Putamen (tissue), 1 donor: ENCODE measurements around the gene RBP4.

ENCODE experiments used
- DNase-seq: peaks from one replicate; pipeline ENCODE4 v3.0.0-alpha.2; 2016; ENCODE audit warnings: low spot score

Gene RBP4

DNA sequence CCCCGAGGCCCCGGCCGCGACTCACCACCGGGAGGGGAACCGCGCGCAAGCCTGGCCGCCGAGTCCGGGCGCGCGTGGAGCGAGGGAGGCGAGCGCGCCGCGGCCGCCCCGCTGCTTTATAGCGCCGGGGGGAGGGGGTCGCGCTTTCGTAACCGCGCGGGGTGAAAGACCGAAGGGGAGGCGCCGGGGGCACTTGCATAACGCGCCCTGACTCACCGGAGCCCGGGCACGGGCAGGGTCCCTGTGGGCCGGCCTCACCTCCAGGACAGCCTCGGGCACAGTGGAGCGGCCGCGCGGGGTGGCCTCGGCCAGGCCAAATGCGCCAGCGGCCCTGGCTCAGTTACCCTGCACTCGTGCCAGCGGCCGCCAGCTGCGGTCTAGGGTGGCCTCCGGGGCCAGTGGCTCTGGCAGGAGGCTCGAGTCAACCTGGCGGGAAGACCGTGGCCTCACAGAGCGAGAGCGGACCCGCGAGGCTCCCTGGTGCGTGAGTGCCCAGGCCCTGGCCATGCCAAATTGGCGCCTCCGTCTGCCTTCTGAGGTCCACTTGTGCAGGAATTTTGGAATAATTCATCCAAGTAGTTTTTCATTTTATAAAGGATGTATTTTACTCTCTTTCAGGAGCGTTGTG, at the start of gene RBP4:
Gene RBP4 (minus strand): TSS at position 90 of the 628 bp plus-strand sequence. CDS start 207 bp downstream, outside the sequence.
- peak; percentile 14 for DNase-seq

DNA sequence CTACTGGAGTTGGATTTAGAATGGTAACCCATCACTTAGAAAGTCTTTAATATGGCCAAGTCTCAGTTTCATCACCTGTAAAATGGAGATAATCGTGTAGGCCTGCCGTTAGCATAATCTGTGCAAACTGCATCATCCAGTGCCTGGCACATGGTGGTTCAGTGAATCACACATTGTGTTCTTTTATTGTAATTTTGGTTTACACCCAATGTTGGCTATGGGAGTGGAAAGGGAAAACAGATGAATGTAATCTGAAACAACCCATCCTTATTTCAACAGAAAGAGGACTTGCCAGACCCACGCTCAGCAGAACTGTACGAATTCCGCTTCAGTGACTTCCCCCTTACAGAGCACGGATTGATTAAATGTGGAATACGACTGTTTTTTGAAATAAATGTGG, 38.8 kb upstream of the RBP4 start:
- DNase-seq = no peak

DNA sequence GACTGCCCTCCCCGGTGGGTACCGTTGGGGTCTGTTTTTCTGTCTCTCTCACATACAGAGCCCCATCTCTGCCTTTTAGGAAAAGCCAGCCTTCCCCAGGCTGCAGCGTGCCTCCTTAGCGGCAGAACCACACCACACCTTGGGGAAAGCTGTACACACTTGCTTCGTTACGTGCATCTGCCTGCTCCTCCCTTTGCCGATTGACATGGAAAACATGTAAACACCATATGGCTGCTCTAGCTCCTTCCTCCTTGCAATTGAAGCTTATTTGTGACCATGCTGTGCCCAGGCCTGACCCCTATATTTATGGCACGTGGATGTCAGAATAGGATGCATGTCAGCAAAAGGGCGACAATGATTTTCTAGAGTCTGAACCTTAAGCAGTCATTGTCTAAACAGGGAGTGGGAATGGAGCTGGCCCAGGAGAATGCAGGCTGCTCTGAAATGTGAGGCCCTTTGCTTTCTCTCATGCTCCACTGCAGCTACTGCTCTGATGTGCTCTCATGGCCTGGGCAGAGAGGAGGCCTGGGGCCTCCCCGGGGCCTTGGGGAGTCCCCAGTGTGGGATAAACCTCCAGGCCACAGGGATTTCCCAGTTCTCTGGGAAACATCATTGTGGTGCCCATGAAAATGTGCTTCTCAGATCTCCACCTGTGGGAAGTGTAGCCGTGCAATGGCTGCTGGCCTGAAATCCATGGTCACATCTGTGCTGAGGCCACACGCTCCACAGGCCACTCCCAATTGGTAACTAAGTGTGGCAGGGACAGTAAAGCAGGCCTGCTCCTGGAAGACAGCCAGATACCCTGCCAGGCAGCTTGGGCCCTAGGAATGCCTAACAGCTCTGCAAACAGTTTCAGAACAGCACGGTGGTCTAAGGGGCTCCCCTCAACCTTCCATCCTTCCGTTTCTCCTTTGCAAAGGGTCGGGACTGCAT, 29.9 kb upstream of the RBP4 start:
- no peak for DNase-seq

- DNase-seq = no peak
Observed at GRCh38 chr10:93629647-93630305, 28.7 kb upstream of the RBP4 start.

DNA sequence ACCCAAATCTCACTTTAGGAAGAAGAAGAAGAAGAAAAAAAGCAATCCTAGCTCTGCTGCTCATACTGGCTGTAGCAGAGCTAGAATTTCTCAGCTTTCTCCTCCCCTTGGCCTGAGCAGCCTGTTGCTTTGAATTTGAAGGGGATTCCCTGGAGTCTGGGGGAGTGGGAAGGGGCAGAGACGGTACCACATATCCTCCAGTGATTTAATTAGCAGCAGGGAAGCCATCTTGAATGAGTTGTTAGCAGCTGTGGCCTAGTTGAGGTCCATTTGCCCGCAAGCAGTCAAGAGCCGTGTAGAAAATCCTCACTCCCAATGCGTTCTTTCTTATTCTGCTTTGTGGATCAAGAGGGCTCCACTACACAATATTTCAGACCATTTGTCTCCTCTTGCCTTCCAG, 27.8 kb upstream of the RBP4 start:
- no peak for DNase-seq

- DNase-seq = no peak
Observed at GRCh38 chr10:93622942-93623341, 21.9 kb upstream of the RBP4 start.

GRCh38 chr10:93620925-93621324, 19.9 kb upstream of the RBP4 start:
- DNase-seq = no peak

DNA sequence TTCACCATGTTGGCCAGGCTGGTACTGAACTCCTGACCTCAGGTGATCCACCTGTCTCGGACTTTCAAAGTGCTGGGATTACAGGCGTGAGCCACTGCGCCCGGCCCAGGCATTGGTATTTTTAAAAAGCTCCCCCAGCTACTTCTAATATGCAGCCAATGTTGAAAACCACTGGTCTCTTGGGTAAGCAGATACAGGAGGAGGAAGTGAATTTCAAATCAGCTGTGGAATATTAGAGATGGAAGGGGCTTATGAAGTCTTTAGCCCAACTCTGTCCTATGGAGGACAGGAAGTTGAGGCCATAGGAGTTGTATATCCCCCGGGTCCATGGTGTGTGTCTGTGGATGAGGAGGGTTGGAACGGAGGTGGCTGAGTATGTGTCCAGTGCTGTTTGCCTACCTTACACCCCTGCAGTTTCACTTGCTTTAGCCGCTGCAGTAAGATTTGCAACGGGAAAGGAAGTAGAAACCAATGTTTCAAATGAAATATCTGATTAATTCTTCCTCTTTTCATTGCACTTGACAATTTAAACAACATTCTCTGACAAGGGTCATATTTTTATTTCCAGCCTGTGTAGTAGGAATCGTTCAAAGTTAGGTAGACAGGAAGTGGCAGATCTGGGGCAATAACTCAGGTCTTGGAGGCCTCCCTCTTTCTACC, 14.7 kb upstream of the RBP4 start:
- DNase-seq = no peak

- DNase-seq = no peak
Observed at GRCh38 chr10:93614101-93614825, 13.2 kb upstream of the RBP4 start.

DNA sequence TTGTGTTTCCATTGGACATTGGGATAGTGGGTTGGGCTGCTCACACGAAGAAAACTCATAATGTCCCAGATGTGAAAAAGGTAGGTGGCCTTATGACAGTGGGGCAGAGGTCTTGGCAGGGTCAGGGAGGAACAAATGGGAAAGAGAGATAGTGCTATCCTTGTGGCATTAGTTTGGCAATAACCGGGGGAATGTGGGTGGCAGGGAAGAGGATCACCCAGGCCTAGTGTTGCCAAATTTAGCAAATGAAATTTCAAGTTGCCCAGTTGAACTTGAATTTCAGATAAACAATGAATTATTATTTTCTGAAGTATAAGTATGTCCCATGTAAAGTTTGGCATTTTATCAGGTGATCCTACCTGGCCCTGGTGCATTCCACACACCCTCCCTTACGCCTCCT, 12.1 kb upstream of the RBP4 start:
- no peak for DNase-seq

DNA sequence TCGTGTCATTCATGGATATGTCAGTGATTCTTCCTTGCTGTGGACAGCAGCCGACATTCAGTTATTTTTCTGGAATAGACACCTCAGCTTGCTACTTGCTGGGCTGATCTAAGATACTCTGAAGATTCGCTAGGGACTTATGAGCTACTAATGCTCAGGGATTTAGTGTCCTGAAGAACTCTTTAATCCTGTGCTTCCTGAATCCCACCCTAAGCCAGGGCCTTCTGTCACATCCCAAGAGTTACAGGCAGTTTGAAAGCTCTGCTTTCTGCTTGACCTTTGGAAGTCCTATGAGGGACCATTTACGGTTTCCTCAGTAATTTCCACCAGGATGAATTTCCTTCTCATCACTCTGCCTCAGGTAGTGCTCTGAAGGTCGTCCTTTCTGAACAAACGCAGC, 11.3 kb upstream of the RBP4 start, which contains the start of gene PDE6C:
Gene PDE6C (plus strand): TSS at position 227 of the 400 bp plus-strand sequence. CDS start 189 bp downstream, outside the sequence.
- DNase-seq = no peak

GRCh38 chr10:93608421-93608820, 7.4 kb upstream of the RBP4 start:
- no peak for DNase-seq

DNA sequence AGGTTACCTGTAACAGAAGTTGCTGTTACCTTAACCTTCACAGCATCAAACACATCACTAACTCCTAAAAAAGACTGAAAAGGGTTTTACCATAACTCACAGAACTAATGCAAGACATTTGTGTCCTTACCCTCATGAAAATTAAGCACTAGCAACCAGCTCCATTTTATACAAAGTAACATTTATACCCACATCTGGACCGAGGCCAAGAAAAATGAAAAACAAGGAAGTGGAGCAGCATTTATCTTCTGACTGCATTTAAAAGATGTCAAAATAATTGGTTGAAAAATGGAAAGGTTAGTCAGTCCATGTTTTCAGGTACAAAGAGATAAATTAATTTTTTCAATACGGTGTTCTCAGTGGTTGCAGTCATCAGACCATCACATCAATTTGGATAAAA, 3.1 kb upstream of the RBP4 start:
- no peak for DNase-seq

DNA sequence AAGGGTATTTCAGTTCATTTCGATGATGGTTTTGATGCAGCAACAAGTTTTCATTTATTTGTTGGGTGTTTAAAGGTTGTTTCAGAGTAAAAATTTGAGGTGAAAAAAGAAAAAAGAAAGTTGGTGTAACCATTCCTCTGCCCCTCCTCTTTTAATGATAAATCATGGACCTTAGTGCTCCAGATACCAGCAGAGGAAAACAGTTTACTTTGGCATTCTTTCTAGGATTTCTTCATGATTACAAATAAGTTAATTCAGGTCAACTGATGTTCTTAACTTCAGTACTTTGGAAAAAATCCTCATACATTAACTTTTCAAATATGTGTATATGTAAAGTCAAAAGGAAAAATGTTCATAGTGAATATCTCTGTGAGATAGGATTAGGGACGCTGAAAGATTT, 2.0 kb upstream of the RBP4 start:
- no peak for DNase-seq

GRCh38 chr10:93601774-93602162, 733 bp upstream of the RBP4 start:
- no peak for DNase-seq

DNA sequence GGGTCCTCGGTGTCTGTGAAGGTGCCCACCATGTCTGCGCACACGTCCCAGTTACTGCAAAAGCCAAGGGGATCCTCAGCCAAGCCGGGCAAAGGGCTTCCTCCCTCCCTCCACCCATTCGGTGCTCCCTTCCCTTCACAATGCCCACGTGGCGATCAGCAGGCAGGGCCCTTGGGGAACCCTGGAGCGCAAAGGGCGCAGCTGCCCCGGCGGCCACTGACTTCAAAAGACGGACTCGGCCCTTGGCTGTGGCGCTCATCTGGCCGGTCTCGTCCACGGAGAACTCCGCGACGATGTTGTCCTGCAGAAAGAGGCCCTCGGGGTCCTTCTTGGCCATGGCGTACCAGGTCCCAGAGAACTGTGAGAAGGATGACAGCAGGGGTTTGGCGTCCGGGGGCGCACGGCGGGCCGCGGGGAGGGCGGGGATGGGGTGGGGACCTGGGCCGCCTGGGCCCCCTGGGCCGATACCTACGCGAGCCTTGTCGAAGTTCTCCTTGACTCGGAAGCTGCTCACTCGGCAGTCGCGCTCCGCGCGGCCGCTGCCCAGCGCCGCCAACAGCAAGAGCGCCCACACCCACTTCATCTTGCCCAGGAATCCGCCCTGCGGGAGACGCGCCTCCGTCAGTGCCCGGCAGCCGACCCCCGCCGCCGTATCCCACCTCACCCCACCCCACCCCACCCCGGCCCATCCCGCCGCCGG, 439 bp downstream of the RBP4 start:
- DNase-seq = no peak

- DNase-seq = no peak
Observed at GRCh38 chr10:93599778-93600177, 1.3 kb downstream of the RBP4 start.

DNA sequence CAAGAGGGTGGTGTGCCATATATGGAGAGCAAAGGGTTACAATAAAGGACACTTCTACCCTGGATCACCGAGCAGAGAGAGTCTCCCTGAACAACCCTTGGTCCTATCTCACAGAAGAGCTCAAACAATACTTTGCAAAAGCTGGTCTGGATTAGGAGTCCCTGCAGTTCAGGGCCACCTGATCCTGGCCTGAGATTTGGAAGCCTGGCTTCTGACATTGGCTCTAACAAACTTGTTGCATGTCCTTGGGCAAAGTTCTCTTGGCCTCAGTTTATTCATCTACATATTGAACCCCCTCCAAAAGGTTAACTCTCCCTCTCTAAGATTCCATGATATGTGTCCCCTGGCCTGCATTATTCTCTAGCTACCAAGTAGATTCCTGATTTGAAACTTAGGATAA, 1.7 kb downstream of the RBP4 start:
- no peak for DNase-seq

DNA sequence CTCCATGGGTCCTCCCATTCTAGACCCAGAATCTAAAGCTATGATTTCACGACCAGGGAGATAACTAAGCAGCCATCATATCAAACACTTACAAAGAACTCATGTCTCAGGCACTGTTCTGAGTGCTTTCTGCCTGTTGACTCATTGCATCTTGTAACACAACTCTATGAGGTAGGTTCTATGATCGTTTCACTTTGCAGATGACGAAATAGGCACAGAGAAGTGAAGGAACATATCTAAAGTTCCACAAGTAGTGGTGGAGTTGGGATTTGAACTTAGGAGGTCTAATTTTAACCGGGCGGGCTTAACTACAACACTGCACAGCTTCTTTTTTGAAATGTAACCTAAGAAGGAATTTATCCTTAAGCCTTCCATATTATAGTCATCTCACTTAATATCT, 2.9 kb downstream of the RBP4 start:
- DNase-seq = no peak

- no peak for DNase-seq
Observed at GRCh38 chr10:93597075-93597599, 3.9 kb downstream of the RBP4 start.

- no peak for DNase-seq
Observed at GRCh38 chr10:93596539-93596938, 4.5 kb downstream of the RBP4 start.
